HG03039 (cell line): ENCODE measurements around the gene MCTP2.
A peak's percentile ranks its signal among the peaks of the same experiment; 100 is the strongest.
"Not testable (repeated sequence)": the region's sequence is repeated elsewhere in the genome, so short reads cannot be mapped to it uniquely, and the experiment has no call there.

ENCODE experiments used
- ATAC-seq: cut with Tn5 transposase; IDR thresholded peaks from one replicate; pipeline ENCODE4 v1.9.1; 2021; ENCODE audit warnings: mild to moderate bottlenecking, moderate library complexity; ENCODE audit not compliant: unreplicated experiment

The MCTP2 gene

GRCh38 chr15:94234300-94234699, 2.9 kb downstream of the MCTP2 start:
- ATAC-seq: no peak

GRCh38 chr15:94235041-94235440, 3.7 kb downstream of the MCTP2 start:
- no peak for ATAC-seq

GRCh38 chr15:94235646-94236045, 4.3 kb downstream of the MCTP2 start:
- no peak for ATAC-seq

GRCh38 chr15:94236608-94237007, 5.2 kb downstream of the MCTP2 start:
- ATAC-seq: no peak

GRCh38 chr15:94237903-94238302, 6.5 kb downstream of the MCTP2 start:
- ATAC-seq: no peak

DNA sequence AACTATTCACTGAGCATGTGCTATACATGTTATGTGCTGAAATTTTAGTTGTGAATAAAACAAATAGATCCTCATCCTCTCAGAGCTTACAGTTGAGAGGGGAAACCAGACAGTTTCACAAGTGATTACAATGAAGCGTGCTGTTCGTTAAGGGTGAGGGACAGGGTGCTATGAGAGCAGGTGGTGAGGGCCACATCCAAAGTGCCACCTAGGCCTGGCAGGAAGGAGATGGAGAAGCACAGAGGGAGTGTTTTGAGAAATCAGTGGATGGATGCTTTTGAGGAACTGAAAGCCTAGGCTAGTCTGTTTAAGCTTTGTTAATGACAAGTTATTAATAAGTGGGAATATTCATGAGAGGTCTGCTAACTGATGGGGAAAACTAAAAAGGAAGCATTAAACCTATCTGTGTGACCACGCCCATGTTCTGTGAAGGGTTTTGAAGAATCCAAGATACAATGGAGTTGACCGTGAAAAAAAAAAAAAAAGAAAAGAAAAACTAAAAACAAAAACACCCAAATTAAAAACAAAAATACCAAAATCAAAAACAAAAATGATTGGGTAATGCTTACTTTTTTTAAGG, 7.3 kb downstream of the MCTP2 start:
- ATAC-seq: no peak

DNA sequence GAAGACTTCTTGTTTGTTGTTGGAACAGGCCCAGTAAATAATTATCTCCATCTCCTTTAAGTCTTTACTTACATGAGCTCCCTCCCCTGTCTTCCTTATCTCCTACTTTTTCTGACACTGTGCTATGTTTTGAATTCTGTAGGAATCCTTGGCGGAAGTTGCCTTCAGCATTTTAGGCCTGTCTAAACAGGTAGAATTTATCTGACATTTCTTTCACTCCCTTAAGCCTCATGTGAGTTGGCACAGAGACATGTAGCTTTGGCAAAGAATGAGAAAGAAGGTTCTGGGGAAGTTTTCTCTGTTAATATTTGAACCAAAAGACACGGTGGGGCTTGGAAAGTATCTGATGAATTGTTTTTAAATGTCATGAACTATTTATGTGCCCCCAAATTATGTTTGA, 8.1 kb downstream of the MCTP2 start:
- no peak for ATAC-seq

DNA sequence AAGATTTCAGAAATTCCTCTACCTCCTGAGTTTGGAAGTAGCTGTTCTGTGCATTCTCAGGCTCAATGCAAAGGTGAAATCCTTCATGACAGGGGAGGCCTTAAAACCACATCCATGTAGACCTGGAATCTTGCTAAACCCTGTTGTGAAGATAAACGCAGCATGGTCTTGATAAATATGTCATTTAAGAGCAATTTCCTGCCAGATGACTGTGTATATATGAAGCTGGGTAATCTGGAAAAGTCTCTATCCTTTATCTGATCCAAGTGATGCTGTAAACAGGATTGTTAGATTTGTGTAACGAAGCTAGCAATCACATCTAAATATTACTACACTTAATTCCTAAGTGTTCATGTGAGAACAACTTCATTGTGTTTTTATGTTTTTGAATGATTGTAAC, 9.1 kb downstream of the MCTP2 start:
- ATAC-seq: no peak

DNA sequence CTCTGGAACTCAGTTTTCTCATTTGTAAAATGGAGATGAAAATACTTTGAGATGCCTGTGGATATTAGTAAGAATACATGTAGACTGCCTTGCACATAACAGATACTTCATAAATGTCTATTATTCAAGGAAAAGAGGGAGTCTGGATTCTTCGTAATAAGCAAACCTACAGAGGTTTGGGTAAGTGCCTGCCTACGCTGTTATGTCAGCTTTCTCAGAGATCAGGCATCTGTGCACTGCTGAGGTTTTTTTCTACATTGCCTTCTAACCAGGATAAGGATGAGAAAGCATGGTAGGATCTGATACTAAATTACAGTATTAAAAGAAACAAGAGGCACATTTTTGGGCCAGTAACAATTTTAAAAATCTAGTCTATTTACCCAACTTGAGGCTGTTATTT, 10.9 kb downstream of the MCTP2 start:
- ATAC-seq: no peak

- ATAC-seq: not testable (repeated sequence)
Measured at GRCh38 chr15:94243003-94243402, 11.6 kb downstream of the MCTP2 start.

GRCh38 chr15:94243418-94243817, 12.1 kb downstream of the MCTP2 start:
- no peak for ATAC-seq

DNA sequence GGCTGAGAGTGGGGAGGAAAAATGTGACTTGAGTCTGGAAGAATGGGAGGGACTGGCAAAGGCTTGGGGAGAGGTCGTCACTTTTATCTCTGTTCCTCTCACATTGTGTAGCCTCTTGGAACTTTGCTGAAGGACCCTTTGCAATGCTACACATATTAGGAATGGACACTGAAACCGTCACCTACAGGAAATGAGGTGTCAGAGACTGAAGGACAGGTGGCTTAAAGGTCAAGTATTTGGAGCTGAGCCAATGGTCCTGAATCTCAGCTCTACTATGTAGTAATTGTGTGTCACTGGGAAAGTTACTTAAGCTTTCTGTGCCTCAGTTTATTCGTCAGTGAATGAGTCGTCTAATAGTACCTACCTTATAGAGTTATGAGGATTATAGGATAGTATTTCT, 14.7 kb downstream of the MCTP2 start:
- no peak for ATAC-seq

DNA sequence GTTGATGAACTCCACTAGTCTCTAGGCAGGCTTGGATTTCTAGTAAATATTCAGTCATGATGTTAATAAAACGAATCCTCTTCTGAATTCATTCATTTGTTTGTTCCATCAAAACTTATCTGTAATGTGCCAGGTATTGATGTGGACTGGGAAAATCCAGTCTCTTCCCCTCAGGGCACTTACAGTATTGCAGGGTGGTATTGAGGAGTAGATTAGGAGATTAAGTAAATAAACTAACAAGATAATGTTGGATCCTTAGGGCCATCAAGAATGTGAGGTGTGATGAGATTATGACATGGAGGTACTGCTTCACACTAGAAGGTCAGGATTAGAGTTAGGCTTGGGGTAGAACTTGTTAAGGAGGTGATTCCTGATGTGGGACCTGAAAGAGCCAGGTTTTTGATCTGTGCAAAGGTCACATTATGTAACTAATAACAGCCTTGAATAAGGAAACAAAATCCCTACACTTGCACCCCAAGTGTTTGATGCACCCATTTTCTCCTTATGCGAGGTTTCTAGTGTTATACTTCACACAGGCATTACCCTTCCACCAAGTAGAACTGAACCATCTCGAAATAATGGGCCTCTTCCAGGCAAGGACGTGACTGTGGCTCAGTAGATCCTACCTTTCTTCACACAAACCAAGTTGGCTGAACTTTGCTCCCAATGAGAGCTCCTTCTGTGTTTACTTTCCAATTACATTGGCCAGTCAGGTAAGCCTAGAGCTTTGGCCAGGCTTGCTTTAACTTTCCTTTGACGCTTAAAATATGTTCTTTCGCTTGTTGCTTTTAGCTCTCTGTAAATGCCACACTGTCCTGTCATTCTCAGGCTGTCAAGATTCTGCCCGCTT, 16.7 kb downstream of the MCTP2 start:
- no peak for ATAC-seq

DNA sequence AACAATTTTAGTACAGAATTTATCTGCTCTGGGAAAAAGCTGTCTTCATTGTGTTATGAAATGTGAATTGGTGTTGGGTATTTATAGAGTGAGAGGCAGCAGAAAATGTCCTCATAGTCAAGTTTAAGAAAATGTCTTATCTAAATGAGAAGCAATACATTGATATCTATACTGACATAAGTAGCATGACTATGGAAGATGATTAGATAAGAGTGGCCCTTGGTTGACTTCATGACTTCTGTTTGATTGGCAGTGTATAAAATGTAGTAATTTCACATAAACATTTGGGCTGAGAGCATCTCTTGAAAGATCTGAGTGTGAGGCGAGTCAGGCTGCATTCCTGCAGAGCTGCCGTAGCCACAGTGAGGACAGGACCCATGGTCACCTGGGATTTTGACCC, 19.4 kb downstream of the MCTP2 start:
- no peak for ATAC-seq

GRCh38 chr15:94252223-94252766, 20.9 kb downstream of the MCTP2 start:
- no peak for ATAC-seq

DNA sequence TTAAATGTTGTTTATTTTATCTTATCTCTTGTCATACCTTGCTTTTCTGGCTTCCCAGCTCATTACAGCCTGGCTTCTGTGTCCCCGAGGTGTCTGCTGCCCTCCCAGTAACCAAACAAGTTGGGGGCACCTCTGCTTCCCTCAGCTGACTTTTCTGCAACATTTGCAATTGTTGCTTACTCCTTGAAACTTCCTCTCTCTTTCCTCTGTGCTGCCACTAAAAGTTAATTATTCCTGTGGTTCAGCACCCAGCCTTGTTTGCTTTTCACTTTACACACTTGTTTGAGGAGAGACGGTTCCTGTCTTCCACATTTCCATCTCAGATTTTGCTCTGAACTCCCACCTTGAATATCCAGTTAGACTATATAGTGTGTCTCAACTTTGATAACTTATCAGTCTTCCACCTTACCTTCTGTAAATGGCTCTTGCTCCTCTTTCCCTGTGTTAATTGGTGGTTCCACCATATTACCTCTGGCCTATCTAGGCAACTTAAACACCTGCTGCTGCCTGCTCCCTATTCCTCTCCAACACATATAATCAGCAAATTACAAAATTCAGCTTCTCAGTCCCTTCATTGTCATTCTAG, 21.6 kb downstream of the MCTP2 start:
- no peak for ATAC-seq

DNA sequence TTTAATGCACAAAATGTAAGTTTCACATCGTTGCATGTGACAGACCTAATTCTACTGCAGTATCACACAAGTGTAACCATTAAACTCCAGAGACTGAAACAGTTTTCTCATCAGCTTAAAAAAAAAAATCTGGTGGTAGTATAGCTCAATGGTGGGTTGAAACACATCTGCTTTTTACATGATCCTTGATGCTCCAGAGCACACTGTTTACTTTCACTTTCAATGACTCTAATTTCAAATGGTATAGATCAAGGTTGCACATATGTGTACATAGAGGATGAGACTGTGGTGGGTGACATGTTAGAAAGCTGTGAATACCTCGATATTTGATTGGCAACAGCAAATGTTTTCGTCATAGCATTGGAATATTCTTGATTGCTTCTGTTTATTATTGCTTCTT, 22.4 kb downstream of the MCTP2 start:
- ATAC-seq: no peak

DNA sequence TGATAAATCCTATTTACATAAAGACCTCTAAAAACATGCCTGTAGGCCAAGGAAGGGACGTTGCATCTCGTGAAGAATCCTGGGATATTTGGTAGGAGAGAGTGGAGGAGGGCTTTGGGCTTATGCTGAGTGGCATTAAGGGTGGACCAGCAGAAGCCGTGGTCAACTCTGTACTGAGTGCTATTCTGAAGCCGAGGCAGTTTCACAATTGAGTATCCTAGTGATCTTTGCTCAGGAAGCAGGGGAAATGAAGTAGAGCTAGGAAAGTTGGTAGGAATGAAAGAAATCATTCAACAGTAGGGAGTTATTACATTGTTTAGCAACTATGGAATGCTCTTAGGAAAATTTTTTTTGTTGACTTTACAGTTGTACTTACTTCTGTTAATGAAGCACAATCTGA, 24.2 kb downstream of the MCTP2 start:
- ATAC-seq: no peak

DNA sequence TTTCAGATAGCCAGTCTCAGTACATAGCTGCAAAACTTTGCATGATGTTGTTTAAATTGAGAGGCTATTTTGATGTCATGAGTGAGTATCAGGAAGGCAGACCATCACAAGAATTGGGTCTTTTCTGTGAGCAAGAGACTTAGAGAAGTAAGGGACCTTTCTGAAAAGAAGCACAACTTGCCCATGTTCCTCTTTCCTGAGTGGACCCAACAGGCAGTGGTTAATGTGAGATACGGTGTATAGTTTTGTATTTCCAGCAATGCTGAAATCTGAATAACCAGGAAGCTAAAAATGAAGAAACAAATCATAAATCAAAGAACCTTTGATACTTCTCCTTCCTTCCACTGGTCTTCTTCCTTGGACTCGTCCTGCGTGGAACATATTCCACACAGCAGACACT, 25.1 kb downstream of the MCTP2 start:
- no peak for ATAC-seq

GRCh38 chr15:94257776-94258175, 26.4 kb downstream of the MCTP2 start:
- not testable (repeated sequence) for ATAC-seq

DNA sequence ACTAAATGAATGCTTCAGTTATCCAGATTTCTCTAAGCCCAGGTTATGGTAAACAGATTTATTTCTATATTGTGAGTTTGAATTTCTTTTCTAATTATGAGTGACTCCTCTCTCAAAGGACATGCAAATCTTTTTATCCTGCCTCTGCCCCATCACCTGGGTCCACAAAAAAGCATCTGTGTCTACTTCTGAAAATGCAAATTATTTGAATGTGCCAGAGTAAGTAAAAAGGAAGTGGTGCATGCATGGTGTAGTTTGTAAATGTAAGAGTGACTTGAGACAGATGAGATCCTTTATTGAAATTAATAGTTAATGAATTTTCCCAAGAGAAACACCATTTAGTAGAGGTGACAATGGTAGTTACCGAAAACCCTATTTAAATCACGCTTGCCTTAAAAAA, 26.9 kb downstream of the MCTP2 start:
- ATAC-seq: peak; percentile 58
